HEK293T (cell line): ENCODE measurements around the gene ELOVL6.

ENCODE experiments used
- BHLHE40 ChIP-seq: fragments of 450-650 bp; IDR thresholded peaks from 2 replicates; pipeline ENCODE4 v1.6.1; 2016; ENCODE audit warnings: mild to moderate bottlenecking, moderate library complexity, borderline replicate concordance
- ELF4 ChIP-seq: fragments of 450-650 bp; IDR thresholded peaks from 2 replicates; pipeline ENCODE4 v1.6.1; 2017; ENCODE audit warnings: antibody characterized with exemption
- FOXK2 ChIP-seq: fragments of 450-650 bp; IDR thresholded peaks from 2 replicates; pipeline ENCODE4 v1.6.1; 2016; ENCODE audit warnings: mild to moderate bottlenecking
- FOXM1 ChIP-seq: fragments of 450-650 bp; IDR thresholded peaks from 2 replicates; pipeline ENCODE4 v1.6.1; 2017; ENCODE audit warnings: mild to moderate bottlenecking, borderline replicate concordance
- NFRKB ChIP-seq: fragments of 450-650 bp; IDR thresholded peaks from 2 replicates; pipeline ENCODE4 v1.6.1; 2016; ENCODE audit warnings: mild to moderate bottlenecking, moderate library complexity
- SP1 ChIP-seq: fragments of 450-650 bp; IDR thresholded peaks from 2 replicates; pipeline ENCODE4 v1.6.1; 2017
- SUZ12 ChIP-seq: fragments of 450-650 bp; IDR thresholded peaks from 2 replicates; pipeline ENCODE4 v1.6.1; 2016; ENCODE audit warnings: mild to moderate bottlenecking
- TARDBP ChIP-seq: fragments of 450-650 bp; IDR thresholded peaks from 2 replicates; pipeline ENCODE4 v1.6.1; 2016

- TF ChIP-seq ELF4 (no peak), SP1 (no peak), BHLHE40 (no peak), NFRKB (no peak), TARDBP (no peak), FOXK2 (no peak), FOXM1 (no peak), SUZ12 (no peak)
These were observed 86.4 kb downstream of the ELOVL6 start for GRCh38 chr4:110112056-110112455.
